HepG2 (cell line): ENCODE results near the gene RARS1. TPM values are rescaled to one million over a fixed set of nuclear protein-coding genes. Genes with fewer than 3 reads are reported as not detected.

Source experiments
- AGO2 ChIP-seq: fragments of 200-400 bp; formaldehyde crosslinking; optimal IDR thresholded peaks from 2 replicates; pipeline ENCODE3; 2017; ENCODE audit warnings: mild to moderate bottlenecking, low read depth, low read length, moderate library complexity
- CEBPG ChIP-seq: IDR thresholded peaks from 2 replicates; pipeline ENCODE4 v1.6.1; 2016
- NFYB ChIP-seq: sonication (generic); formaldehyde crosslinking; IDR thresholded peaks from 2 replicates; pipeline ENCODE4 v1.4.0; 2020; ENCODE audit warnings: missing genetic modification reagents
- NFYC ChIP-seq: IDR thresholded peaks from 2 replicates; pipeline ENCODE4 v1.6.1; 2016; ENCODE audit warnings: missing genetic modification reagents, missing compliant biosample characterization
- POGZ ChIP-seq: sonication (generic); formaldehyde crosslinking; IDR thresholded peaks from 2 replicates; pipeline ENCODE4 v1.4.0; 2020; ENCODE audit warnings: mild to moderate bottlenecking, missing genetic modification reagents
- SOX13 ChIP-seq, 3 experiments: fragments of 450-650 bp in 1 of 3; sonication (generic) in 1 of 3; formaldehyde crosslinking in 1 of 3; IDR thresholded peaks in 2 of 3; conservative IDR thresholded peaks in 1 of 3; 2 replicates each; pipeline versions ENCODE4 v1.5.0 to v1.6.1; 2016 to 2020; ENCODE audit warnings: antibody characterized with exemption in 1 of 3, mild to moderate bottlenecking in 1 of 3, missing compliant biosample characterization in 1 of 3, missing genetic modification reagents in 1 of 3, moderate library complexity in 1 of 3
- ZNF572 ChIP-seq: sonication (generic); formaldehyde crosslinking; IDR thresholded peaks from 2 replicates; pipeline ENCODE4 v1.5.1; 2020; ENCODE audit warnings: mild to moderate bottlenecking, missing genetic modification reagents
- polyA plus RNA-seq, 8 experiments: library from polyadenylated mRNA; depleted of rRNA in 3 of 8; stranded (reverse) in 7 of 8; unstranded in 1 of 8; fragments of >200 nt; fragmentation: Illumina TruSeq in 4 of 8; extraction: Trizol in 4 of 8; gene quantifications; 2 replicates each; pipeline versions ENCODE4 v1.2.1 to v1.2.3, GENCODE V29; 2011 to 2016; ENCODE audit warnings: low read depth in 4 of 8, missing spikeins in 1 of 8, mixed read lengths in 1 of 8; ENCODE audit not compliant: insufficient read depth in 1 of 8
- total RNA-seq, 5 experiments: library from RNA; depleted of rRNA; stranded (reverse); fragments of >200 nt; fragmentation: Illumina TruSeq; extraction: Trizol; gene quantifications; 2 replicates each; pipeline ENCODE4 v1.2.3, GENCODE V29; 2016; ENCODE audit warnings: low read depth in 1 of 5
- TF ChIP-seq, protein P1 (sequence below): sonication (generic); formaldehyde crosslinking; IDR thresholded peaks from 2 replicates; pipeline ENCODE4 v1.4.0; 2020; ENCODE audit warnings: missing genetic modification reagents
- TF ChIP-seq, protein P2 (sequence below): sonication (generic); formaldehyde crosslinking; IDR thresholded peaks from 2 replicates; pipeline ENCODE4 v1.4.0; 2020; ENCODE audit warnings: missing genetic modification reagents, borderline replicate concordance
- TF ChIP-seq, protein P3 (sequence below): IDR thresholded peaks from 2 replicates; pipeline ENCODE4 v1.6.1; 2016; ENCODE audit warnings: mild to moderate bottlenecking
- TF ChIP-seq, protein P4 (sequence below): sonication (generic); formaldehyde crosslinking; IDR thresholded peaks from 2 replicates; pipeline ENCODE4 v1.4.0; 2020; ENCODE audit warnings: missing genetic modification reagents, borderline replicate concordance
- TF ChIP-seq, protein P5 (sequence below): IDR thresholded peaks from 2 replicates; pipeline ENCODE4 v1.6.1; 2016; ENCODE audit warnings: low read depth

The RARS1 gene
- total and polyA plus RNA-seq, 2 of the 13 experiments (the other 11 are each of a cell fraction or from before 2014, with no cell fraction given) = 54.6 to 170 TPM

DNA sequence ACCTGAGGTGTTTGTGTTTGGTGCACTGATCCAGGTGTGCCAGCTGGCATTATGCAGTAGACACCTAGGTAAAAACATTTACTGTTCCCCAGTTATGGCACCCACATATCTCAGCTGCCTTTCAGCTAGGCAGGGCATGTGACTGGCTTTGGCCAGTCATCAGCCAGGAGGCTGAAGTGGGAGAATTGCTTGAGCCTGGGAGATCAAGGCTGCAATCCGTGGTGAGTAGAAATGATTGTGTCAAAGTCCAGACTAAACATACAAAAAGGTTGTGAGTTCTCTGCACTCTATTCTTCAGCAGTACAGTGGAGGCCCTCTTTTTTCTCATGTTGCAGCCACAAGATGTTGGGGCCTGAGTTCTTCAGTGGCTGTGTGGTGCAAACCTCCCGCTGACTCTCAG lies 39.6 kb downstream of the RARS1 start (continued):
- TF ChIP-seq, protein P1, sequence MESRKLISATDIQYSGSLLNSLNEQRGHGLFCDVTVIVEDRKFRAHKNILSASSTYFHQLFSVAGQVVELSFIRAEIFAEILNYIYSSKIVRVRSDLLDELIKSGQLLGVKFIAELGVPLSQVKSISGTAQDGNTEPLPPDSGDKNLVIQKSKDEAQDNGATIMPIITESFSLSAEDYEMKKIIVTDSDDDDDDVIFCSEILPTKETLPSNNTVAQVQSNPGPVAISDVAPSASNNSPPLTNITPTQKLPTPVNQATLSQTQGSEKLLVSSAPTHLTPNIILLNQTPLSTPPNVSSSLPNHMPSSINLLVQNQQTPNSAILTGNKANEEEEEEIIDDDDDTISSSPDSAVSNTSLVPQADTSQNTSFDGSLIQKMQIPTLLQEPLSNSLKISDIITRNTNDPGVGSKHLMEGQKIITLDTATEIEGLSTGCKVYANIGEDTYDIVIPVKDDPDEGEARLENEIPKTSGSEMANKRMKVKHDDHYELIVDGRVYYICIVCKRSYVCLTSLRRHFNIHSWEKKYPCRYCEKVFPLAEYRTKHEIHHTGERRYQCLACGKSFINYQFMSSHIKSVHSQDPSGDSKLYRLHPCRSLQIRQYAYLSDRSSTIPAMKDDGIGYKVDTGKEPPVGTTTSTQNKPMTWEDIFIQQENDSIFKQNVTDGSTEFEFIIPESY (CRISPR knock-in tag) = no peak
- TF ChIP-seq, protein P2, sequence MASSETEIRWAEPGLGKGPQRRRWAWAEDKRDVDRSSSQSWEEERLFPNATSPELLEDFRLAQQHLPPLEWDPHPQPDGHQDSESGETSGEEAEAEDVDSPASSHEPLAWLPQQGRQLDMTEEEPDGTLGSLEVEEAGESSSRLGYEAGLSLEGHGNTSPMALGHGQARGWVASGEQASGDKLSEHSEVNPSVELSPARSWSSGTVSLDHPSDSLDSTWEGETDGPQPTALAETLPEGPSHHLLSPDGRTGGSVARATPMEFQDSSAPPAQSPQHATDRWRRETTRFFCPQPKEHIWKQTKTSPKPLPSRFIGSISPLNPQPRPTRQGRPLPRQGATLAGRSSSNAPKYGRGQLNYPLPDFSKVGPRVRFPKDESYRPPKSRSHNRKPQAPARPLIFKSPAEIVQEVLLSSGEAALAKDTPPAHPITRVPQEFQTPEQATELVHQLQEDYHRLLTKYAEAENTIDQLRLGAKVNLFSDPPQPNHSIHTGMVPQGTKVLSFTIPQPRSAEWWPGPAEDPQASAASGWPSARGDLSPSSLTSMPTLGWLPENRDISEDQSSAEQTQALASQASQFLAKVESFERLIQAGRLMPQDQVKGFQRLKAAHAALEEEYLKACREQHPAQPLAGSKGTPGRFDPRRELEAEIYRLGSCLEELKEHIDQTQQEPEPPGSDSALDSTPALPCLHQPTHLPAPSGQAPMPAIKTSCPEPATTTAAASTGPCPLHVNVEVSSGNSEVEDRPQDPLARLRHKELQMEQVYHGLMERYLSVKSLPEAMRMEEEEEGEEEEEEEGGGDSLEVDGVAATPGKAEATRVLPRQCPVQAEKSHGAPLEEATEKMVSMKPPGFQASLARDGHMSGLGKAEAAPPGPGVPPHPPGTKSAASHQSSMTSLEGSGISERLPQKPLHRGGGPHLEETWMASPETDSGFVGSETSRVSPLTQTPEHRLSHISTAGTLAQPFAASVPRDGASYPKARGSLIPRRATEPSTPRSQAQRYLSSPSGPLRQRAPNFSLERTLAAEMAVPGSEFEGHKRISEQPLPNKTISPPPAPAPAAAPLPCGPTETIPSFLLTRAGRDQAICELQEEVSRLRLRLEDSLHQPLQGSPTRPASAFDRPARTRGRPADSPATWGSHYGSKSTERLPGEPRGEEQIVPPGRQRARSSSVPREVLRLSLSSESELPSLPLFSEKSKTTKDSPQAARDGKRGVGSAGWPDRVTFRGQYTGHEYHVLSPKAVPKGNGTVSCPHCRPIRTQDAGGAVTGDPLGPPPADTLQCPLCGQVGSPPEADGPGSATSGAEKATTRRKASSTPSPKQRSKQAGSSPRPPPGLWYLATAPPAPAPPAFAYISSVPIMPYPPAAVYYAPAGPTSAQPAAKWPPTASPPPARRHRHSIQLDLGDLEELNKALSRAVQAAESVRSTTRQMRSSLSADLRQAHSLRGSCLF (CRISPR knock-in tag) = no peak
- TF ChIP-seq, protein P3, sequence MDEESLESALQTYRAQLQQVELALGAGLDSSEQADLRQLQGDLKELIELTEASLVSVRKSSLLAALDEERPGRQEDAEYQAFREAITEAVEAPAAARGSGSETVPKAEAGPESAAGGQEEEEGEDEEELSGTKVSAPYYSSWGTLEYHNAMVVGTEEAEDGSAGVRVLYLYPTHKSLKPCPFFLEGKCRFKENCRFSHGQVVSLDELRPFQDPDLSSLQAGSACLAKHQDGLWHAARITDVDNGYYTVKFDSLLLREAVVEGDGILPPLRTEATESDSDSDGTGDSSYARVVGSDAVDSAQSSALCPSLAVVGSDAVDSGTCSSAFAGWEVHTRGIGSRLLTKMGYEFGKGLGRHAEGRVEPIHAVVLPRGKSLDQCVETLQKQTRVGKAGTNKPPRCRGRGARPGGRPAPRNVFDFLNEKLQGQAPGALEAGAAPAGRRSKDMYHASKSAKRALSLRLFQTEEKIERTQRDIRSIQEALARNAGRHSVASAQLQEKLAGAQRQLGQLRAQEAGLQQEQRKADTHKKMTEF (CRISPR knock-in tag) = peak; percentile 32; the same call in 1 of the 2 replicates
- TF ChIP-seq ZNF572 (CRISPR knock-in tag) = no peak
- TF ChIP-seq, protein P4, sequence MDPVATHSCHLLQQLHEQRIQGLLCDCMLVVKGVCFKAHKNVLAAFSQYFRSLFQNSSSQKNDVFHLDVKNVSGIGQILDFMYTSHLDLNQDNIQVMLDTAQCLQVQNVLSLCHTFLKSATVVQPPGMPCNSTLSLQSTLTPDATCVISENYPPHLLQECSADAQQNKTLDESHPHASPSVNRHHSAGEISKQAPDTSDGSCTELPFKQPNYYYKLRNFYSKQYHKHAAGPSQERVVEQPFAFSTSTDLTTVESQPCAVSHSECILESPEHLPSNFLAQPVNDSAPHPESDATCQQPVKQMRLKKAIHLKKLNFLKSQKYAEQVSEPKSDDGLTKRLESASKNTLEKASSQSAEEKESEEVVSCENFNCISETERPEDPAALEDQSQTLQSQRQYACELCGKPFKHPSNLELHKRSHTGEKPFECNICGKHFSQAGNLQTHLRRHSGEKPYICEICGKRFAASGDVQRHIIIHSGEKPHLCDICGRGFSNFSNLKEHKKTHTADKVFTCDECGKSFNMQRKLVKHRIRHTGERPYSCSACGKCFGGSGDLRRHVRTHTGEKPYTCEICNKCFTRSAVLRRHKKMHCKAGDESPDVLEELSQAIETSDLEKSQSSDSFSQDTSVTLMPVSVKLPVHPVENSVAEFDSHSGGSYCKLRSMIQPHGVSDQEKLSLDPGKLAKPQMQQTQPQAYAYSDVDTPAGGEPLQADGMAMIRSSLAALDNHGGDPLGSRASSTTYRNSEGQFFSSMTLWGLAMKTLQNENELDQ (CRISPR knock-in tag) = no peak
- TF ChIP-seq AGO2 = no peak
- no peak for TF ChIP-seq SOX13 (IDR thresholded peaks at IDR 0.05)
- peak in 1 of 2 experiments; percentile 16; a peak in 1 of 4 replicates for TF ChIP-seq SOX13 (CRISPR knock-in tag; conservative IDR thresholded peaks at IDR 0.05 in 1 of 2, IDR thresholded peaks at IDR 0.05 in 1 of 2)
- peak; percentile 5; the same call in 1 of the 2 replicates for TF ChIP-seq CEBPG (CRISPR knock-in tag)
- TF ChIP-seq, protein P5, sequence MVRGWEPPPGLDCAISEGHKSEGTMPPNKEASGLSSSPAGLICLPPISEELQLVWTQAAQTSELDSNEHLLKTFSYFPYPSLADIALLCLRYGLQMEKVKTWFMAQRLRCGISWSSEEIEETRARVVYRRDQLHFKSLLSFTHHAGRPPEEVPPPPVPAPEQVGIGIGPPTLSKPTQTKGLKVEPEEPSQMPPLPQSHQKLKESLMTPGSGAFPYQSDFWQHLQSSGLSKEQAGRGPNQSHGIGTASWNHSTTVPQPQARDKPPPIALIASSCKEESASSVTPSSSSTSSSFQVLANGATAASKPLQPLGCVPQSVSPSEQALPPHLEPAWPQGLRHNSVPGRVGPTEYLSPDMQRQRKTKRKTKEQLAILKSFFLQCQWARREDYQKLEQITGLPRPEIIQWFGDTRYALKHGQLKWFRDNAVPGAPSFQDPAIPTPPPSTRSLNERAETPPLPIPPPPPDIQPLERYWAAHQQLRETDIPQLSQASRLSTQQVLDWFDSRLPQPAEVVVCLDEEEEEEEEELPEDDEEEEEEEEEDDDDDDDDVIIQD (CRISPR knock-in tag) = no peak; the same call in 1 of the 2 replicates
- peak; percentile 75 for TF ChIP-seq NFYC (CRISPR knock-in tag)
- TF ChIP-seq POGZ (CRISPR knock-in tag) = peak; percentile 78
- TF ChIP-seq NFYB (CRISPR knock-in tag) = peak; percentile 30; the same call in 1 of the 2 replicates
